Measurements from ENCODE around the gene KDM4B.
"Not testable (repeated sequence)": the region's sequence is repeated elsewhere in the genome, so short reads cannot be mapped to it uniquely, and the experiment has no call there.

Gene KDM4B

DNA sequence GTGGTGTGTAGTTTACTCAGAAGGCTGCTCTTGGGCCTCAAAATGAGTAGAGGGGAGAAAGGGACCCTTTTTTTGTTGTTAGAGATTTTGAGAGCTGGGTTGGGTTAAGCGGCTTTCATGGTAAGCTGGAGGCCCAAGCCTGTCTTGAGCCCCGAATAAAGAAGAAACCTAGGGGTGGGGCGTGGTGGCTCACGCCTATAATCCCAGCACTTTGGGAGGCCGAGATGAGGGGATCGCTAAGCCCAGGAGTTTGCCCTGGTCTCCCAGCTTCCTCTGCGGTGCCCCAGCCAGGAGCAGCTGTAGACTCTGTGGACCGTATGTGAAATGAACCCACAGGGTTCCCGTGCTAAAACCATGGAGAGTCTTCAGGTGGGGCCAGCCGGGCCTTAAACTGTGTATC is 56.1 kb downstream of the KDM4B start:
- H3K4me3 ChIP-seq (ENCODE audit: low read depth, low read length) = no peak overlapping the region
- TF ChIP-seq, protein P1, sequence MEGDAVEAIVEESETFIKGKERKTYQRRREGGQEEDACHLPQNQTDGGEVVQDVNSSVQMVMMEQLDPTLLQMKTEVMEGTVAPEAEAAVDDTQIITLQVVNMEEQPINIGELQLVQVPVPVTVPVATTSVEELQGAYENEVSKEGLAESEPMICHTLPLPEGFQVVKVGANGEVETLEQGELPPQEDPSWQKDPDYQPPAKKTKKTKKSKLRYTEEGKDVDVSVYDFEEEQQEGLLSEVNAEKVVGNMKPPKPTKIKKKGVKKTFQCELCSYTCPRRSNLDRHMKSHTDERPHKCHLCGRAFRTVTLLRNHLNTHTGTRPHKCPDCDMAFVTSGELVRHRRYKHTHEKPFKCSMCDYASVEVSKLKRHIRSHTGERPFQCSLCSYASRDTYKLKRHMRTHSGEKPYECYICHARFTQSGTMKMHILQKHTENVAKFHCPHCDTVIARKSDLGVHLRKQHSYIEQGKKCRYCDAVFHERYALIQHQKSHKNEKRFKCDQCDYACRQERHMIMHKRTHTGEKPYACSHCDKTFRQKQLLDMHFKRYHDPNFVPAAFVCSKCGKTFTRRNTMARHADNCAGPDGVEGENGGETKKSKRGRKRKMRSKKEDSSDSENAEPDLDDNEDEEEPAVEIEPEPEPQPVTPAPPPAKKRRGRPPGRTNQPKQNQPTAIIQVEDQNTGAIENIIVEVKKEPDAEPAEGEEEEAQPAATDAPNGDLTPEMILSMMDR (IDR thresholded peaks at IDR 0.05; ENCODE audit: low read depth, low read length) = no peak

DNA sequence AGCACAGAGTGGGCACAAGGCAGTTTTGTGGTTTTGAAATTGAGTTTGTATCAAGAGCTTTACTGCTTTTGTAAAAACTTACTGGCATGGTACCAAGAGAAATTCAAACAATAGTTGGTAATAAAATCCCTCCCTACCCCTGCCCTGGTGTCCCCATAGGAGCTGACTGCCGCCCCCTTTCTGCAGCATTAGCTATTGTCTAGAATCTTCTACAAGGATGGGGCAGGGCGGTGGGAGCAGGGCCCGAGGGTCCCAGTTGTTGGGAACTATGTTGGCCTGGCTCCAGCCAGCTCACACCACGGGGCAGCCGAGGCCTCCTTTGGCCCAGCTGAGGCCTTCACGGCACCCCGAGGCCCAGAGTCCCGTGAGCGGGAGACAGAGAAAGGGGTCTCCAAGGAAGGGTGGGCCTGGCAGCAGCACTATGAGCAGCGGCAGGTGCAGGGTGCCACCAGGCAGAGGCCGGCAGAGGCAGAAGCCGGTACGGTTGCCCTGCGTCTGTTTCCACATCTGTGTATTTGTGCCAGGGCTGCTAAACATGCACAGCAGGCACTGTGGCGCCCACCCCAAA is 57.9 kb downstream of the KDM4B start:
- TF ChIP-seq, protein P1 (IDR thresholded peaks at IDR 0.05; ENCODE audit: low read depth, low read length) = no peak
- H3K4me3 ChIP-seq (ENCODE audit: low read depth, low read length) = no peak overlapping the region

DNA sequence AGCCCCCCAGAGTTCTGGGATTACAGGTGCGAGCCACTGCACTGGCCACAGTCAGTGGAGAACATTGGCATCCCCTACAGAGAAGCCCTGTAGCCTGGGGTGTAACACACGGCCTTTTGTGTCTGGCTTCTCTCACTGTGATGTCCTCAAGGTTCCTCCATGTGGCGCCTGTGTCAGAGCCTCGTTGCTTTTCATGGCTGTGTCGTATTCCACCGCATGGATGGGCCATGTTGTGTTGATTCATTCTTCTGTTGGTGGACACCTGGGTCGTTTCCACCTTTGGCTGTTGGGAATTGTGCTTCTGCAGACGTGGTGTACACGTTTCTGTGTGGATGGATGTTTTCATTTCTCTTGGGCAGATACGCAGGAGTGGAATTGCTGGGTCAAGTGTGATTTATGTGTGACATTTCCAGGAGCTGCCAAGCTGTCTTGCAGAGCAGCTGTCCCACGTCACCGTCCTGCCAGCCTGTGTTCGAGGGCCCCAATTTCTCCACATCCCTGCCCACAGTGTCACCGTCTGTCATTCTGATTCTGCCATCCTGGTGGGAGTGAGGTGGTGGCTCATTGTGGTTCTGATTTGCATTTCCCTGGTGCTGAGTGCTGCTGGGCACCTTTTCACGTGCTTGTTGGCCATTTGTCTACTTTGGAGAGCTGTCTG is 59.4 kb downstream of the KDM4B start:
- no peak overlapping the region for H3K4me3 ChIP-seq (ENCODE audit: low read depth, low read length)
- TF ChIP-seq, protein P1 (IDR thresholded peaks at IDR 0.05; ENCODE audit: low read depth, low read length) = no peak

DNA sequence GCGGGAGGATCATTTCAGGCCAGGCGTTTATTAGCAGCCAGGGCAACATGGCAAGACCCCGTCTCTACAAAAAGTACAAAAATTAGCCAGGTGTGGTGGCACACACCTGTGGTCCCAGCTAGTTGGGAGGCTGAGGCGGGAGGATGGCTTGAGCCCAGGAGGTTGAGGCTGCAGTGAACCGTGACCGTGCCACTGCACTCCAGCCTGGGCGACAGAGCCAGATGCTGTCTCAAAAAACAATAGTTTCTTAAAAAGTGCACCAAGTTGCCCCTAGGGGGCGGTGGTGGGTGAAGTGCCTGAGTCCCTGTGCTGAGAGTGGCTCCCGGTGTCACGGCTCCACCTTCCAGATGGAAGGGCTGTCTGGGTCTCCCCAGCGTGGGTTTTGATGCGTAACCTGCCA is 60.7 kb downstream of the KDM4B start:
- TF ChIP-seq, protein P1 (IDR thresholded peaks at IDR 0.05; ENCODE audit: low read depth, low read length) = peak; percentile 62

DNA sequence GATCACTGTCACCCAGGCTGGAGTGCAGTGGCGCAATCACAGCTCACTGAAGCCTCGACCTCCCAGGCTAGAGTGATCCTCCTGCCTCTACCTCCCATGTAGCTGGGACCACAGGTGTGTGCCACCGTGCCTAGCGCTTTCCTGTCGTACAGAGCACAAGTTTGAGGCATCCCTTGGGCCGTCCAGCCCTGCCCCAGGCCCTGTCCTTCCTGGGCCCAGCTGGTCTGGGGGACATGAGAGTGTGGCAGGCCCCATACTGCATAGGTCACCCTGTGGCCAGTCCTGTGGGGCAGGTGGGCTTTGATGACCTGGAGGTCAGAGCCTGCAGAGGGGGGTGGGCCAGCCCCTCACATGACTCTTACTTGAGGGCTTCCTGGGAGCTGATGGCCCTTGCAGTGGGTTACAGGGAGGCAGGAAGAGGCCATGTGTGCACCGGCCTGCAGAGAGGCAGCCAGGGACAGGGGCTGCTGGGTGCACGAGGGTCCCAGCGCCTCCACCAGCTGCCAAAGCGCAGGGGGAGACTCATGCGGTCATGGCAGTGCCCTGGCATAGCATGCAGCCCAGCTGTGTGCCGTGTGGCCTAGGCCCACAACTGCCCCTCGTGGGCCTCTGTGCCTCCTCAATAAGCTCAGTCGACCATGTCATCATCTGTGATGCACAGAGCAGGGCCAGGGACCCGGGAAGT is 61.4 kb downstream of the KDM4B start:
- no peak overlapping the region for H3K4me3 ChIP-seq (ENCODE audit: low read depth, low read length)
- TF ChIP-seq, protein P1 (IDR thresholded peaks at IDR 0.05; ENCODE audit: low read depth, low read length) = no peak

More for the DNA sequence above, 60.7 kb downstream of the KDM4B start:
- not testable (repeated sequence) for H3K4me3 ChIP-seq (ENCODE audit: low read depth, low read length)

DNA sequence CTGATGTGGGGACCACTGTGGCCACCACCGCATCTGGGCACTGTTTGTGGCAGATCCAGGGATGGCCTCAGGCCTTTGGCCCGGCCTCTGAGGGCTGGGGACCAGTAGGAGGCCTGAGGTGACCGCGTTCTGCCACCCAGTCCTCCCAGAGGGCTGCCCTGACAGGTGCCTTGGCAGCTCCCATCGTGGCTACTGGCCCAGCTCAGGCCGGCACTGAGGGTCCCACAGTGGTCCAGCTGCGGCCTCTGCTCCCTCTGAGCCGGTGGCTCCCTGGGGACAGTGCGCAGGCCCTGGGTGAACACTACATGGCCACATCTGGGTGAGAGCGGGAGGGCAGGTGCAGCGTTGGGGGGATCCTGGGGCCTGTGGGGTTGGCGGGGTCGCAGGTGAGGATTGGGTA is 61.9 kb downstream of the KDM4B start:
- no peak overlapping the region for H3K4me3 ChIP-seq (ENCODE audit: low read depth, low read length)
- TF ChIP-seq, protein P1 (IDR thresholded peaks at IDR 0.05; ENCODE audit: low read depth, low read length) = no peak

Measured in WI38 (cell line).